Erythroblast (primary cell): Measurements from ENCODE around the gene MFSD2A.

Experiments
- GATA1 ChIP-seq: IDR thresholded peaks from 2 replicates; pipeline ENCODE4 v1.6.1; 2011; ENCODE audit warnings: low read depth, mild to moderate bottlenecking, control low read depth, low read length, moderate library complexity
- POLR2A ChIP-seq: IDR thresholded peaks from 2 replicates; pipeline ENCODE4 v1.6.1; 2011; ENCODE audit warnings: mild to moderate bottlenecking, low read length

- TF ChIP-seq POLR2A: no peak
- TF ChIP-seq GATA1: no peak
These were observed 30.0 kb downstream of the MFSD2A start for GRCh38 chr1:39984951-39985350.
